Stimulated activated CD8-positive, alpha-beta memory T cell treated with anti-CD3 and anti-CD28 coated beads, Interleukin-7, amount 100 ng/mL, for 4 hours (primary cell): ENCODE measurements around the gene TLL1.

Experiments
- DNase-seq, 2 donors: peaks; one replicate each; pipeline ENCODE4 v3.0.0-alpha.2; 2020; ENCODE audit warnings: low read depth in 2 of 2

The TLL1 gene

DNA sequence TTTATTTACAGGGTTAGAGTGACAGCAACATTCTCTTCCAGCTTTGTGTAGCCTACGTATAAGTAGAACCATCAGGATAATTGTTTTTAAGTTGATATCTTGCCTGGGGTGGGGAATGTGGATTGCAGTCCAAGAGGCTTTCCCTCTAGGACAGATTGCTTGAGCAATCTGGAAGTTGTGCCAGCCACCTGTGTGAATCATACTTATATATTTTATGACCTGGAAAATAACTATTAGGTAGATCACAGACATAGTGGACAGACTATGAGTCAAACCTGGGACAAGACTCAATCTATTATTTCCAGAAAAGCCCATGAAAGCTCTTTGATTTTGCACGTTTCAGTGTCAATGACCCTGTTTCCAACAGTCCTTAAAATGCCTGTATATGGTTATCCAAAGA lies 98.9 kb downstream of the TLL1 start:
- DNase-seq, result no peak

DNA sequence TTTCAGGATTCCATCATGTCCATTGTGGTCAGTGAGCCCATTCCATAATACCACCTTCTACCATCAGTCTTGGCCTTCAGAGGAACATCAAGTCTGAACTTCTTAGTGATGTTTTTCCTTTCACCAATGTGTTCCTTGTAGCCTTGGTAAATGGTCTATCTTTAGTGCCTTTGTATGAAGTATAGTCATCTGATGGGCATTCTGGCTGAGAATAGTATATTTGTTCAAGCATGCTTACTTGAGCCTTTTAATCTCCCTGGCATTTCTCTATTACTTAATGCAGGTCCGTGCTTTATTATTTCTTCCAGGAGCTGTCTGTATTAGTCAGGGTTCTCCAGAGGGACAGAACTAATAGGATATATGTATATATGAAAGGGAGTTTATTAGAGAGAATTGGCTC lies 99.7 kb downstream of the TLL1 start:
- DNase-seq, result no peak

DNA sequence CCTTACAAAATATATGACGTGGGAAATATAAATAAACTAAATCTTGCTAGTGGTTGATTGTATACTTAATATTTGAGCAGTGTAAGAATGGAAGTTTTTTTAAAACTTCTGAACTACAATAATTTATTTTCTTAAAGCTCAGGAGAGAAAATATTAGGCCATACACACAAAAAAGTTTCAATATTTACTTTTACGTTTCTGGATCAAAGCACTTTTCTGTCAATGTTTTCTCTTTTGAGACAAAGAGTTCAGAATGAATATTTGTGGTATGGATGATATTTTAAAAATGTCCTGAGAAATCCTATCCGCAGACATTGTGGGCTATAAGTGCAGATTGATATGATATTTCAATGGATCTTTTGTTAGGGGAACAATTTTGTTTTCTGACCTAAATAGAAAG lies 109.9 kb downstream of the TLL1 start:
- DNase-seq, result no peak

DNA sequence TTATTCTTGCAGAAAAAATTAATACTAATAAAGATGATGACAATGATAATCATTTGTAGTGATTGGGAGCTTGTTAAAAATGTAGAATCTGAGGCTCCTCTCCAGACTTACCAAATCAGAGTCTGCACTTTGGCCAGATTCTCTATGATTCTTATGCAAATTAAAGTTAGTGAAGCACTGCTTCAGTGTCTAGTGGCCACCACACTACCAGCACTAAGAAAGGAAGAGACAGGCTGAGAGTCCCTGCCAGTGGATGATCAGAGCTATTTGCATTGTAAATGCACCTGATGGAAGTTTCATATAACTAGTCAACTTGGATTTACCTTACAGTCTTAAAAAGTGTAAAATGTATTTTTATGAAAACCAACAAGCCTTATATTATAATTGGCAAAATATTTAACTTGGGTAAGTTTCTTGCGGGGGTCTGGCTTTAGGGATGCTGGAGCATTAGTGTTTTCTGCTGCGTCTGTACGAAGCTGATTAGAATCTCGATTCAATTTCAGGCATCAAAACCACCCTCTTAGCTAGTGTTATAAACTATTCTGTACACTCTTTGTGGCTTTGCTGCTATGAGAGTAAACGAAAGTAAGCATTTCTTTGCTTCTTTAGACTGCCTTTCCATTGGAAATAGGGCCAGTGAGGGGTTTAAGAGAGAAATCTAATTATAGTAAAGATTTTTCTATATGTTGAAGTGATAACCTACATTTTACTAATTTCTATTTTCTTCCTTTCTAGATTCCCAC lies 114.1 kb downstream of the TLL1 start:
- no peak for DNase-seq

DNA sequence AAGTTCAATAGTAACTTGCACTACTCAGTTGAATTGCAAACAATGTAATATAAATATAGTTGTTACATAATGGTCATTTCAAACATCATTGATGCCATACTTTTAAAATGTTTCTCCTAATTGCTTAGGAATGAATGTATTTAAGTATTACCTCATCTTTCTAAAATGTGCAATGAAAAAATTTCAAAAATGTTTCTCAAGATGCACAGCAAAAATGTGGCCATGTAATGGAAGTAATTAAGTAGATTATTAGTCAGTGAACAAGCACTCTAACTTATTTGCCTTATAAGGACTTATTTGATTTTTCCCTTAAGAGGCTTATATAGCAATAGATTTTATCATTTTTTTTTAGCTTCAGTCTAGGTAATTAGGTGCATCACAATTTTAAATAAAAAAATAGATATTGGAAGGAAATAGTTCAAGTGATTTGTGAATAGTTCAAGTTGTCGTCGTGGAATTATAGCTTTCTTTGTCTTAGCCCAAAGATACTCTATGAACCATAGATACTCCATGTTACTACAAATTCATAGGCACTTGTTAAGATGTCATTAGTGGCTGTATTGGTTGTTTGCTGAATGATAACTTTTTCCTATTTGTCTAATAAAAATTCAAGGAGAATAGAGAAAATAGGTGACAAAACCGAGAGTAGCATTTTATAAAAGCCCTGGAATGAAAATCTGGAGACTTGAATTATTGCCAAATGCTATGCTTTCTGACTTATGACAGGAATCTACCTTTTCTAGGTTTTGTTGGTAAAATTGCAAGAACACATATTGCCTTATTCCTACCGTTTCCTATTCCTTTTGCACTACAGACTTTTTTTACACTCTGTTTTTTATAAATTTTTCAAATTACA lies 118.5 kb downstream of the TLL1 start:
- DNase-seq, result no peak

DNA sequence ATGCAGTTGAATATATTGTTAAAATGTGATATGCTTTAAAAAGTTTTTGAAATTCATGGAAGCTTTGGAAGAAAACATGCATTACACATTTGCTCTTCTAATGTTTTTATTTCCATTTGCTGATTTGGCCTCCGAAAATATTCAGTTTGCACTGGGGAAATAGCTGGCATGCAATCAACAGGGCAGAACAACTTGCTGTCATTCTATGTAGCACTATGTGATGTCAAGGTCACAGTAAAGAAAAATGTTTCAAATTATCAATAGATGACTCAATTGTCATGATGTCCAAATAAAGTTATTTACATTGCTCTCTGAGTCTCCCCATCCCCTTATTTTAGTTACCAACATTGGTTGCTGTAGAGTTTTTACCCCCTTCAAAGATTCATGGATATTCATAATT lies 119.2 kb downstream of the TLL1 start:
- DNase-seq, result no peak

DNA sequence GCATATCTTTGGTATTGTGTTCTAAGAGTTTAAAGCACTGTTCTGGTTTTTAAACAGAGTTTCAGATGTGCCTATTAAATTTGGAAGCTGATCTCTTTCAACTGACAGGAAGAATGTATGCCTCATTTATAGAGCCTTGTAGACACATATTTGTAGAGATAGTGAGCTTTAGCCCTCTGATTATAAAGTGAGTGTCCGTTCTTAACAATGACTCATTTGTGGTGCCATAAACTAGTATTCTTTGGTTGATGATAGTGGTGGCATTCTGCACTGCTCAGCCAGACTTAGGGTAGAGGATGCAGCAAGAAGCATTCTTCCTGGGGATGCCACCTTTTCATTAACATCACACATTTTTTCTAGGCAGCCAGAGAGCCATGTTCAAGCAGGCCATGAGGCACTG lies 121.7 kb downstream of the TLL1 start:
- no peak for DNase-seq

DNA sequence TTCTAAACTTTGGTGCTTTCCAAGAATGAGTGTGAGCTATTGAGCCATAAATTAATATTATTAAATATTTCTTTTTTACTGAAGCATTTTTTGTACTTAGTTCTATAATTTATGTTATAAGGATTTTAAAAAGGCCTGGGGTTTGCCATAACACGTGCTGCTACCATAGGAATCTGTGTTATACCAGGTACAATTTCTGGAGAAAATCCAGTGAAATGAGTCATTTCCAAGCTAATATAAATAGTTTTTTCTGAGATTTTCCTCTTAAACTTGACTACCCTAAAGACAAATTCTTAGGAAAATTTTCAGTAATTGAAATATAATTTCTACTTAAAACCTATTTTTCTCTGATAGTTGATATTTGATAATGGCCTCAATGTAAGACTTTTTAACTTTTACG lies 130.8 kb downstream of the TLL1 start:
- no peak for DNase-seq

DNA sequence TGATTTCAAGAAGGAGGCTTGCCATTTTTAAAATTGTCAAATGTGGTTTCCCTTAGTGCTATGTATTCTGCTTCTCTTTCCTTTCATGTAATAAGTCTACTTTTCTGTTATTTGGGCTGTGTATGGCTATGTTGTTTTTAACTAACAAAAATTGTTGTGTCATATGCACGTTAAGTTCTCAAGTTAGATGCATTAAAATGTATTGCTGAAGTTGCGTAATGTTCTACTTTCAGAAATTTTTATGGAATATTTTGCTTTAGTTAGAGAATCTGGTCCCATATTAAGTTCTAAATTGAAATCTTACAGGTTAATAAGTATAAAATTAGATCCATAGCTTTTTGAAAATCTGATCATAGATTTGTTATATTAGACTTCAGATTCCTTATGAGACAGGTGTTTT lies 133.2 kb downstream of the TLL1 start:
- no peak for DNase-seq

DNA sequence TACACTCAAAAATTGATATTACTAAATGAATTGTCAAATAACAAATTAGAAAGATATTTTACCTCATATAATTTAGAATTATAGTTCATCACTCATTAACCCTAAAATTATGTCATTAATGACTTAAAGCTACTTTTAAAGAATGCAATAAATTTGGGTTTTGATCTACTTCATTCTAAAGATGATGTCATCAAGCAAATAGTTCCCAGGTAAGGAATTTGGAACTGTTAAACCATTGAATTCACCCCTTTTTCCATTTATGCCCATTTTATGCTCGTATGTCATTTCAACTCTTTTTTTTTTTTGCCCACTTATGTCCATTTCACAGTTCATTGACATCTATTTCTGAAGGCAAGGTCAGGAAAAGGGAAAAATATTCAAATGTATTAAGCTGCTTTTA lies 135.5 kb downstream of the TLL1 start:
- no peak for DNase-seq

DNA sequence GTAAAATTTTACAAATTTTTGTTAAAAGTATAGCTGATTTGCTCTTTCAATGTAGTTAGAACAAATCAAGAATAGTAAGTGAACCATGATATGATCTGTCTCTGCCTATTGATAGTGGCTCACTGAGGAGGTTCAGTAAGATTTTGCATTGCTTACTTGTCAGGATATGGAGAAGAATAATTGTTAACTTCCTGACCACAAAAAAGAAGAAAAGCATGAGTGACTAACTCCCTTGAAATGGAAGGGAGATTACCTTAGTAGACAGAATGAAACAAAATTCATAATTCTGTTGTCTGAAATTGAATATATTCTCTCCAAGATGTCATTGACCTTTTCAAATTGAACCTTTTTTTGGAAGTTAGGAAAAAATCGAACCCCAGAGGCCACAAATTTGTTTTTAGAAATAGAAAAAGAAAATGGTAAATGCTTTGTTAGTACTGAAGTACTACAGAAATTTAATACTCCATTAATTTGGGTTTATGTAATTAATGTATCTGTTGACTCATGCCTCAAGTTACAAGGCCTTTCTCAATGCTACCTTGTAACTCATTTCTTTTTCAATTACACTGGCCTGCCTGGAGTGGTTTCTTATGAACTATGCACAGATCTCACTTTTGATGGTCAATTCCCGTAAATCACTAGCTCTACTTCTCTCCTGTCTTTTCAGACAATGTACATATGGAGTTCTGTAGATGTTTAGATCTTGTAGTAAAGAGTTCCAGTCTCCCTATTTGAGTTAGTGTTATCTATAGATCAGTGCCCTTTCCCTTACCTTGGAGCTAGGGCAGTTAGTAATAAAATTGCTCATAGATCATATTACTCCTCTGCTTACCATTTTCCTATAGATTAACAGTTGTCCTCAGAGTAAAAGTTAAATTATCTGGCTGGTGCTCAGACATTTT lies 139.3 kb downstream of the TLL1 start:
- no peak for DNase-seq

DNA sequence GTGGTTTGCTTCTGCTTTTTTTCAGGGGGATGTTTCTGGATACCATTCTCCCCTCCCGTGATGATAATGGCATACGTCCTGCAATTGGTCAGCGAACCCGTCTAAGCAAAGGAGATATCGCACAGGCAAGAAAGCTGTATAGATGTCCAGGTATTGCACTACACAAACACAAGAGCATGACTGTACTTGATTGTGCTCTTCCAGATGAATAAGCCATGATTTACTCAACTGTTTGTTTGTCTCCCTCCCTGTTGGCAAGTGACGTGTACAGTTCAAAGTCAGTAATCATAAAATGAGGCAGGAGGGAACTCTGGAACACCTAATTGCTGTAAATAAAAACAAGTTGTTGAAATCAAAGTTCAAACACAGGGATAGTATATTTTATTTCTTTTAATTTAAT lies 141.4 kb downstream of the TLL1 start:
- no peak for DNase-seq

DNA sequence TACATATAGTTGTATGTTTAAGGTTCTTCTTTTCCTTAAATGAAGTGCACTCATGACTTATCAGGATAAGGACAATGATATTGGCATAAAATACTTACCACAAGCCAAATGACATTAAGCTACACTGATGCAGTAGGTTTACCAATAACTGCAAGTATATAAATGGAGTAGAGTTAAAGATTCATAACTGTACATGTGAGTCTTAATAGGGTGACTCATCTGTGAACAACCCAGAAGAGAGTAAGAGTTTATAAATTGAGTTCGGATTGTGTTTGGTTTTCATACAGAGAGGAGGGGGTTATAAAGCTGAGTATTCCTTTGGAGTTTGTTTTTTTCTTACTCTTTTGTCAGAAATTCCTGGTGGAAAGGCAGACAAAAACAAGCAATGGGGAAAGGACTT lies 144.8 kb downstream of the TLL1 start:
- no peak for DNase-seq

DNA sequence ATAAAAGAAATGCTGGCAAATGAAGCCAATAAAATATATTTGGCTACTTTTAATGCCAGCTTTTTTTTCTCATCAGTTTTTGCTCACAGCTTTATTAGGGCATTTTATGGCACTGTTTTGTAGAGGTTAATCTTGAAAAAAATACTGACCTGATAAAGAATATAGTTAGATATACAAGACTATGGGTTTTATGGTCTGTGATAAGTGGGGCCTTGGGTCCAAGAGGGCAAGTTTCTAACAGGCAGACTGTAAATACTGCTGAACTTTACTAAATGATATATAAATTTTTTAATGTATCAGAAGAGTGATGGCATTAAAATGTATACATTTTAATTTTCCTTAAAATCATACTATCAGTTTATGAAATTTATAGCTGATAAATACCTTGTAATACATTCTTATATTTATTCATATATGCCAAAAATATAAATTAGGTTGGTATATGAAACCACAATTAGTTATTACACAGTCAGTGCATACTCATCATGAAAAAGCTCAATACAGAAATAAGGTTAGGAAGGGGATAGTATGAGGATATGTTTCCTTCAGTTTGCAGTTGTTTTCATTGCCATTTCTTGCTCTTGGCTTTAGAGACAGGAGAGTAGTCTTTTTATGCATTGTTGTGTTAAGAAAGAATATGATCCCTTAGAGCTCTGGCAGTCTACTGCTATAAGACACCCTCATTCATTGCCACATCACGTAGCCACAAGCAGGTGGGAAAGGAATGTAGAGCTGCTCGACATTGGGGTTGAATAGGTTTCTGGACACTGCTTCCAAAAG lies 146.6 kb downstream of the TLL1 start:
- DNase-seq, result no peak

DNA sequence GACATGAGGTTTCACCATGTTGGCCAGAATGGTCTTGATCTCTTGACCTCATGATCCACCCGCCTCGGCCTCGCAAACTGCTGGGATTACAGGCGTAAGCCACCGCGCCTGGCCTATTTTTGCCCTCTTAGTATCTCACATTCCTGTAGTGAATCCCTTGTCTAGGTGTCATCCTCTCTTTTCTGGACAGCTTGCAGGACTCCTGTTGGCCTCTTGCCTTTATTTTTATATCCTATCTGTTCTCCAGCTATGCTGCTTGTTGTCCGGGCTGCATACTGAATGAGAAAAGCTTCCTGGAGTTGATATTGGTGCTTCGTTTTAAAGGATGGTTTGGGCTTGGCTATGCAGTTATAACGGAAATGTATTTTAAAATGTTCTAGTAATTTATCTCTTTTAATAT lies 148.6 kb downstream of the TLL1 start:
- DNase-seq, result no peak

DNA sequence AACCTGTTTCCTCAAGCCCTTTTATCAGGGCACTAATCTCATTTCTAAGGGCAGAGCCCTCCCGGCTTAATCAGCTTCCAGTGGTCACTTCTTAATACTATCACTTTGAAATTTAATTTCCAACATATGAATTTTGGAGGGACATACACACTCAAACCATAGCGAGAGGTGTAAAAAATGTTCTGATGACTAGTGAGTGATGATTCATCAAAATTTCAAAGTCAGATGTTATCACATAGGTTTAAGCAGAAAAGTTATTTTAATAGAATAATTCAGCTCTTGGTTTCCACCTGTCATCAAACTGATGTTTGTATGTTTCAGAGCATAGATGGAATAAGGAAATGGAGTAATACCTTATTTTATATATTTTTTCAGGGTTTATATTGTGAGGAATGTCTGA lies 161.9 kb downstream of the TLL1 start:
- no peak for DNase-seq

DNA sequence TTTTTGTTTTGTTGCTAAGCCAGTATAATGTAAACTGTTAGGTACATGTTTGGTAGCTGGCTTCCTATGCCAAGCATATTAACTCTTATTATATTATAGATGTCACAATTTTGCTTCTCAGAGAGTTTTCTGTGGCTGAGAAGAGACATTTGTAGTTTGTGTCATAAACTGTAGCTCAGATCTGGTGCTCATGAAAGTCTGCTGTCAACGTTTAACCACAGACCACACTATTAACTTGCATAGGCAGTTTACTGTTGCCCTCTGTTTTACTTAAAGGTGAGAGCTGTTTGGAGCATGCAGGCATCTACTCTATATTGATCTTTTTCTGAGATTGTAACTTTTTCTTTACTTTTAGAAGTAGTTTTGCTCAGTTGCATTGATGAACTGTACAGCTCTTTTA lies 166.8 kb downstream of the TLL1 start:
- DNase-seq, result no peak

DNA sequence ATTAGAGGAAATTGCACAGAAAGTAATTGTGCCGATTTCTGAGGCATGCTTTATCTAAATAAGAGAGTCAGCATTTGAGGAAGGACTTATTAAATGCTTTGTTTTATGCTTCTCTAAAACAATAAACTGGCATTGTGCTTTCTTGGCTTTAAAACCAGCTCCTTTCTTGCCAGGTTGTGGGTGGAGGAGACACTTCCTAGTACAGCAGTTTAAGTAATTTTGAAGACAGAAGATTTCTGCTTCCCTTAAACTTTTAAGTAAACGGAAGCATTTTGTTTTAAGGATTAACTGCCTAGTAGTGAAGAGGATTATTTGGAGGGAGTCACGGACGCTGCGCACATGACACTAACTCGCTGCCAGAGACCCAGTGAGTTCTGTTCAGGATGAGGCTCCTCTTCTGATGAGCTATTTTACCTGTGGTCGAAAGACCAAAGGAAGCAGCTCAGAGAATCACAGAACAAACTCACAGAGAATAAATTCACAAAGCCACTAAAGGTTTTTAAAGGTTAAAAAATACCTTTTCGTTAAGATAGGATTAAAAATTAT lies 169.5 kb downstream of the TLL1 start:
- no peak for DNase-seq

DNA sequence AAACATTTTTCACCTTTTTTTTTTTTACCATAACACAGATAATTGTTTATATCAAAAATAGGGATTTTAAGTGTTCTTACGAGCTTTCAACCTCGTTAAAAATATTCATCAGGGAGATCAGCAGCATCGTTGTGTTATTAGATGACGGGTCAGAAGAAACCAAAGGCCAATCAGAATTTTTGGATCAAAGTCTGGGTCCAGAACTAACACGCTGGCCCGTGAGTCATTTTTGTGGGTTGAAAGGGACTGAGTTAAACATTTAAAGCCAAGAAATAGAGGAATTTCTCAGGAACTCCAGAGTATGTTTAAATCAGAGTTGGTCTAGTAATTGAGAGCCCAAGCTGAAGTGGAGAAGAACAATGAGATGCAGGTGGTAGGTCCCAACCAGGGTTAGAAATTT lies 170.8 kb downstream of the TLL1 start:
- DNase-seq, result no peak

DNA sequence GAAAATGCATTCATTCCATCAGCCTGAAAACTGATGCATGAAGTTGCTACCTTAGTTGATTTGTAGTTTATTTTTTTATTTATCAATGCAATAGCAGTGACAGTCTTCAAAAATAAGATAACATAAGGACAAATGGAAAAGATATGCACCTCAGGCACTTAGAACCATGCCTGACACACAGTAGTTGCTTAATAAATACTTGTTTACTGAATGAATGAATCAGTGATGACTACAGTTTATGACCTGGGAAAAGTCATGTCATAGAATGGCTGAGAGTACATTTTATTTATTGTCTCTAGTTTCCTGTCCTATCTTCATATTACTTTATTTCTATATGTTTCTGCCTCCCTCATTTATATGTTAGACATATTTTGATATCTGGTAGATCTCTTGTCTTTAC lies 171.8 kb downstream of the TLL1 start:
- no peak for DNase-seq

DNA sequence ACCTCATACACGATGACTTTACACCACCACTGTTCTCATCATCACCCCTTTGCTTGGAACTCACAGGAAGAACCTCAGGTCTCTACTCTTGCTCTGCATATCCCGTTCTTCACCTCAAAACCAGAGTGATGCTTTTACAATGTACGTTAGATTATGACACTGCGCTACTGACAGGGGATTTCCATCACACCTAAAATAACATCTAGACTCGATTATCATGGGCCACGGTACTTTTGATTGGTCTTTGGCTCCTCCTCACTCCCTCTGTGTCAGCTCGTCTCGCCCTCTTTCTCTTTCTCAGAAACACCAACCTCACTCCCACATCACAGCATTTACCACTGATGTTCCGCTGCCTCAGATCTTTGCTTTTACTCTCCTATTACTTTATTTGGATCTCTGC lies 172.4 kb downstream of the TLL1 start:
- no peak for DNase-seq
